ENCODE data around the gene SLIT1.

SLIT1 gene

GRCh38 chr10:97200616-97201015 lies 14.9 kb upstream of the SLIT1 start:
- no peak for DNase-seq (ENCODE audit: low spot score)

DNA sequence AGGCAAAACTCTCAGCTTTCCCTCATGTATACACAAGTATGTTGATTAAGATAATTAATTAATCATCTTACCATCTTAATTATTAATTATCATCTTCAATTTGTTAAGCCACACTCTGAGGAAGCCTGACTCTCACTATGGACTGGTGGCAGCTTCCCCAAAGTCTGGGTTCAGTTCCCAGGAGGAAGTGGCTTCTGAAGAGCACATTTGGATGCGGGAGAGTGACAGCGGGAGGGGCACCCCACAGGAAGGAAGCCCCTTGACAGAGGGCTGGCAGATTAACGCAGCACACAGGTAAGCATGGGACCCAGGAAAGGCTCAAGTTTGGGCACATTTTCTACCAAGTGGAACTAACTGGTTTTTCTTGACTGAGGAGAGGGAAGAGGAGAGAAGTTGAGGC lies 13.4 kb upstream of the SLIT1 start:
- no peak for DNase-seq (ENCODE audit: low spot score)

- no peak for DNase-seq (ENCODE audit: low spot score)
These were observed 11.3 kb upstream of the SLIT1 start for GRCh38 chr10:97197030-97197500.

DNA sequence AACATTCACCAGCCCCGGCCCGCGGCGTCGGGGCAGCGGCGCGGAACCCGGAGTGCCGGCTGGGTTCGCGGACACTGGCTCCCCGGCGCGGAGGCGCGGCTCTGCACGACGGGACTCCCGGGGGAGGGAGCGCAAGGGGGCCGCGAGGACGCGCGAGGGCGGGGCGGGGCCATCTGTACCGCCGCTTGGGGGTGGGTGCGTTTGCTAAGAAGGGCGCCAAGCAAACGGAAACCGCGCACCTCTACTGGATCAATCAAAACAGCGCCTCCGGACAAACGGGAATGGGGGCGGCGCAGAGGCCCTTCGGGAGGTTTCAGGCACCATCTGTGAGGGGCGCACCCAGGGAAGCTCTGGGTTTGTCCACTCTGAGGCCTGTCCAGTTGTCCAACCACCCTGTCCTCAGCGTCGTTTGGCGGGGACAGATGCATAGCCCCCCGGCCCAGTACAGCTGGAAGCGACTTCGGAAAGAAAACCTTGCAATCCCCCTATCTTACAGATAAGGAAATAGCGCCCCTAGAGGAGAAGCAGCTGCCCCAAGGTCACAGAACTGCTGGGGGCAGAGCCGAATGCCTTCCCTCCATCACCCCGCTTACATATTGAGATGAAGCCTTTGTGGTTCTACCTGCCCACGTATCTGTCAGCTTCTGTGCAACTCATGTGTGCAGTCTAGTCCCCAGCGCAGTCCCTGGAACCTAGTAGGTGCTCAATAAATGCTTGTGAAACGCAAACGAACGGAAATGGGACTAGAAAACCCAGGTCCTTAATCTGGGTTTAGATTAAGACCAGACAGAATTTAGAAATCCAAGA lies 10.7 kb upstream of the SLIT1 start:
- DNase-seq (ENCODE audit: low spot score) = no peak

DNA sequence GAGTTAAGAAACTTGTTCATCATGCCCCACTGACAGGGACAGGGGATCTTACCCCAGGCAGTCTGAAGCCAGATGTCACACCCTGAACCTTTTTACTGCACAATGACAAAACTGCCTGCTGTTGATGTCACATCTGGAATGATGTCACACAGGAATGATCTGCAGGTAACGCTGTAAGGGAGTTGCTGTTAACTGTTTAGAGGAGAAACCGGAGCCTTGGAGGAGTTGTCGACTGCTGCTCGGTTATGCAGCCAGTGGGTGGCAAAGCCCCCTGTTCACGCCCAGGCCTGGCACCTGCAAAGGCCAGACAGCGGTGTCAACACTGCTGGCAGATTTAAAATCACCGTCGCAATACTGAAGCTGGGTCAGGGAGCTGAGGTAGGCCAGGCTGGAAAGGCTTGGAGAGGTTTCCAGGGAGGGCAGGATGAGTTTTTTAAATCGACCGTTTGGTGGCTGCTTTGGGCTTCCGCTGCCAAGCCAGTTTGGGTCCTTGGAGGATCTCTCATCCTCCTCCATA lies 10.0 kb upstream of the SLIT1 start:
- no peak for DNase-seq (ENCODE audit: low spot score)

GRCh38 chr10:97192952-97193435 lies 7.2 kb upstream of the SLIT1 start:
- no peak for DNase-seq (ENCODE audit: low spot score)

DNA sequence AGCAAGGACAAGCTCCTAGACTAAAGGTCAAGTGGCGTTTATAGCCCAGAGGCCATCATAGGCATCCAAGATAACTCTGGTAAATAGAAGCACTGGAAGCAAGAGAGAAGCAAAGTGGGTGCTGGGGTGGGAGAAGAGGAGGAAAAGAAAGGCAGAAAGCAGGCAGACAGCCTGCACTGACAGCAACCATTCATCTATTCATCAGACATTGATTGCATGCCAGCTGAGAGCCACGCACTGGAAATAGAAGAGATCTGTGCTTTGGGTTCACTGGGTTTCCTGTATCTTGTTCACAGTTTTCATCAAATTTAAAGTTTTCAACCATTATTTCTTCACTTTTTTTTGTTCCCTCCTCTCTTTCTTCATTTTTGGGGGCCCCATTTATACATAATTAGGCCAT lies 4.7 kb upstream of the SLIT1 start:
- DNase-seq (ENCODE audit: low spot score) = no peak

GRCh38 chr10:97188261-97188711 lies 2.5 kb upstream of the SLIT1 start:
- no peak for DNase-seq (ENCODE audit: low spot score)

DNA sequence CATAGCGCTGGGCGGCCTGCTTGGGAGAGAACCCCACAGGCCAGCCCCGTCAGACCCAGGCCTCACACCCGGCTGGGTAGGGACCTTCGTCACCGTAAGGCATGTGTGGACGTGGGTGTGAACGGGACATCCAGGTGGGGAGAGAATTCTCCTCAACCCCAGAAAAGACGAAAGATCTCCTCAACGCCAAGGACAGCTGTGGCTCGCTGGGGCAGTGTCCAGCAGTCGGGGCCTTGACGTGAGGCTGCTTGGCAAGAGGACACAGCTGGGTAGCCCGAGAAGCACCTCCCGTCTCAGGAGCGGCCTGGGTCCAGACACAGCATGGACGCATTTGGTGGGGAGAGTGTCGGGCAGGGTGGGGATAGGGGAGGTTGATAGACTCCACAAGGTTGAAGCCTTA lies 1.2 kb upstream of the SLIT1 start:
- DNase-seq (ENCODE audit: low spot score) = no peak

DNA sequence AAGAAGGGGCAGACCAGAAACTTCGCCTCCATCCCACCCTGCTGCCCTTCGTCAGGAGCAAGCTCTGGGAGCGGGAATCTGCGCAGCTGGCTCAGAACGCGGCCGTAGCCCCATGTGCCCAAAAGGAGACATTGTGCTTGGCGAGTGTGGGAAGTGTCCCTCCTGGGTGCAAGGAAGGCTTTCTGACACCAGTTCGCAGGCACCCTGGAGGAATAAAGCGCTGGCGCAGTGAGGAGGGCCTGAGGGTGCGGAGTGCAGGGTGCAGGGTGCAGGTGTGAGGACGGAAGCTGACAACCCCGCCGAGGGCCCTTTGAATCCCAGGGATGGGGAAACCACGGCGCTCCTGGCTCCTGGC lies 811 bp downstream of the SLIT1 start:
- no peak for DNase-seq (ENCODE audit: low spot score)

DNA sequence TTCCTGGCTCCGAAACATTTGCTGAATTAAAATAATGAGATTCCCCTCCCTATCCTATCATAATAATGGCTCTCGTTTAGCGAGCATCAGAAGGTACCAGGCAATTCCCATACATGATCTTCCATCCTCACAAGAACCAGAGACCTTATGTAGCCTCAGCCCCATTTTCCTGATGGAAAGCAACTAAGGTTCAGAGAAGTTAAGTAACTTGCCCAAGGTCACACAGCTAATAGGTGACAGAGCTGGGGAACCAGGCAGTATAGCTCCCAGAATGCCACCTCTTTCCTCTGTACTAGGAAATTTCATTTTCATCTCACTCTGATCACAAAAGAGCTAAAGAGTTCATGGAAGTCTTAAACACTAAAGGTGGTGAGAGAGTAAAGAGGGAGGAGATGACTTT lies 2.4 kb downstream of the SLIT1 start:
- DNase-seq (ENCODE audit: low spot score) = no peak

GRCh38 chr10:97182288-97182990 lies 3.3 kb downstream of the SLIT1 start:
- DNase-seq (ENCODE audit: low spot score) = no peak

GRCh38 chr10:97180986-97181385 lies 4.8 kb downstream of the SLIT1 start:
- no peak for DNase-seq (ENCODE audit: low spot score)

DNA sequence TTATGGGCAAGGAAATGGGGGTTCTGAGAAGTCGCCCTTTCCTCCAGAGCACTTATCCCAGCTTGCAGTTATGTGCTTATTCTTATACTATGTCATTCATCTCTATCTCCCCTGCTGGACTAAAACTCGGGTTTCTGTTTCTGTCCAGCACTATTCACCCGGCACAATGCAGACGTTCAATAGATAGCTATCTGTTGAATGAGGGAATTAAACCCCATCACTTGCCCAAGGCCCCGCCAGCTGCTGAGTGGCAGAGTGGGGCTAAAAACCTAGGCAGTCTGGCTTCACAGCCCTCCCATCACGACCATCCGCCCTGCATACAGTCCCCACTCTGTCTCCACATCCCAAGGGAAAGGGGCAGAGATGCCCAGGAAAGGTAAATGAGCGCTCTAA lies 5.4 kb downstream of the SLIT1 start:
- DNase-seq (ENCODE audit: low spot score) = no peak

DNA sequence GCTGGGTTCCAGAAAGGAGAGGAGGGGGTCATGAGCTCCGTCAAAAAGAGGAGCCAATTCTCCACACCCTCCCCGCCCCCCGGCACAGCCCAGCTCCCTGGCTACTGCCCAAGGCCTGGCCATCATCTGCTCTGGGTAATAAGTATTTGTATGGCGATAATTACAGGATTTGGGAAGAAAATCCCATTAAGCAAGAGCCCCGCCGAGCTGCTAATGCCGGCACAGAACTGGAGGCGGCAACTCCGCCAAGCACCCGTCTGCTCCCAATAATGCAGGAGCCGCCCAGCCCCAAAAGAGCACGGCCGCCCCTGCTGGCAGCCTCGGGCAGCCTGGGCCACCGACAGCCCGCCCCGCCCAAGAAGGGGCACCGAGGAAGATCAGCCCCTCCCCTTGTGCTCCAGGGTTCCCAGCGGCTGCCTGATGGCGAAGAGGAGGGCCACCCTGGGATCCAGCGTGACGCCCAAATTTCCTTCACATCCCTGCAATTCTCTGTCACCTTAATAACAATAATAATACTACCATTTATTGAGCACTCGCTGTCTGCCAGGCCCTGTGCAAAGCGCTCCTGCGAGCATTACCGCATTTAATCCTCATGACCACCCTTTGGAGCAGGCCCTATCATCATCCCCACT lies 5.9 kb downstream of the SLIT1 start:
- DNase-seq (ENCODE audit: low spot score) = no peak

DNA sequence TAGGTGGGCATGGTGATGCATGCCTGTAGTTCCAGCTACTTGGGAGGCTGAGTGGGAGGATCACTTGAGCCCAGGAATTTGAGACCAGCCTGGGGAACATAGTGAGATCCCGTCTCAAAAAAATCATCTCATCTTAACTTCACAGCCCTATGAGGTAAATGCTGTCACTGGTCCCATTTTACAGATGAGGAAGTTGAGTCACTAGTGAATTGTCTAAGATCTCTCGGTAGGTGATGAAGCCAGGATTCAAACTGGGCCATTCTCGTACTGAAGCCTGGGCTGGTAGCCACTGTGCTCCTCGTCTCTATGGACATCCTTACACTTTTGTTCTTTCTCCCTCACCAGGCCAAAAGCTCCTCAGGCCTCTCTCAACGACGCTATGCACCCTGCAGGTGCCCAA lies 6.4 kb downstream of the SLIT1 start:
- DNase-seq (ENCODE audit: low spot score) = no peak

DNA sequence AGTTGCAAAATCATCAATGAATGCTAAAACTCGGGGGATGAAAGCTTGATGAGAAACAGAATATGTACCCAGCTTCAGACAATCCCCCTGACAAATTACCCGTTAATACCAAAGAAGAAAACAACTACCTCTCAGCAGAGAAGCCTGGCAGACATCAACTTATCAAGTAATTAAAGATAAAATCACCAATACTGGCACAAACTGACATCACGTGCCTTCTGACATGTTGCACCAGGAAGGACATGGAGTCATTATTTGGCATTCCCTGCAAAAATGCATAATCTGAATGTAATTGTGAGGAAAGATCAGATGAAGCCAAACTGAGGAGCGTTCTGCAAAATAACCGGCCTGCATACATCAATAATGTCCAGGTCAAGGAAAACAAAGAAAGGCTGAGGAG lies 7.7 kb downstream of the SLIT1 start:
- no peak for DNase-seq (ENCODE audit: low spot score)

- DNase-seq (ENCODE audit: low spot score) = no peak
These were observed 9.5 kb downstream of the SLIT1 start for GRCh38 chr10:97176226-97176625.

DNA sequence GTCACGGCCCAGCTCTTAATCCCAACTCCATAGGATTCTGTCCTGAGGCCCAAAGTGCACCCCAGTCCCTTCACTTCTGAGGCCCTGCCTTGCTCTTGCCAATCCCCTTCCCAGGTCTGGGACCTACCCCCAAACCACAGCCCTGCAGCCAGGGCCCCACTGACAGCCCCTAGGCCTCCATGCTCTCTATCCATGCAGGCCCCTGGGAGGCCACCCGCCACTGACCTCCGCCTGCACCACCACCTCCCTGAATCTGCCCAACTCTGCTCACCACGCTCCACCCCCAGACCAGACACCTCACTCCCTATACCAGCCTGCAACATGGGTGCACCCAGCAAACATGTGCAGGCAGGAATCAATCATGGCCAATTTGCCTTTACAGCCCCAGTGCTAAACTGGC lies 10.2 kb downstream of the SLIT1 start:
- DNase-seq (ENCODE audit: low spot score) = no peak

DNA sequence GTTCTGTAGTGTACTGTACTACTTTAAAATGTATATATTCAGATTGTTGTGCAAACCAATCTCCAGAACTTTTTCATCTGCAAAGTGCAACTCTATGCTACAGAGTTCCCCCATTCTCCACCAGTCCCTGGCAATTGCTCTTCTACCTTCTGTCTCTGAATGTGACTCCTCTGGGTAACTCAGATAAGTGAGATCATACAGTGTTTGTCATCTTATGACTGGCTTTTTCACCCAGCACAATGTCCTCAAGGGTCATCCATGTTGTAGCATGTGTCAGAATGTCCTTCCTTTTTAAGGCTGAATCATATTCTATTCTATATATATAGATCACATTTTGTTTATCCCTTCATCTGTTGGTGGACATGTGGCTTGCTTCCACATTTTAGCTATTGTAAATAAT lies 10.8 kb downstream of the SLIT1 start:
- DNase-seq (ENCODE audit: low spot score) = no peak

- no peak for DNase-seq (ENCODE audit: low spot score)
These were observed 11.4 kb downstream of the SLIT1 start for GRCh38 chr10:97174276-97174775.

DNA sequence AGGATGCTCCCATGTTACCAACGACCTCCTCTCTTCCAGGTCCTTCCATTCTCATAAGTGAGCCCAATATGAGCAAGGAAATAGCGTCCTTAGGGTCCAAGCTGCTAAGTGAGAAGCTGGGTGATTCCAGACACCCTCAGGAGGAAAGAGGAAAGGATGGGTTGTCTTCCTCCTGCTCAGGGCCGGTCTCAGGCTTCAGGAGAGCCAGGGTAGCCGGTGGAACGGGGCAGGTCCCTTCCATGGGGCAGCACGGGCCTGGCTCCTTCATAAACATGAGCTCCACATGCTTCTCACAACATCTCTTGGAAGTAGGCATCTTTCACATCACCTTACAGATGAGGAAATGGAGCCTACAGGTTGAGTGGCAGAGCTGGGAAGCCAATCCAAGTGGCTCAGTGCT lies 12.7 kb downstream of the SLIT1 start:
- no peak for DNase-seq (ENCODE audit: low spot score)

GRCh38 chr10:97171001-97171400 lies 14.8 kb downstream of the SLIT1 start:
- DNase-seq (ENCODE audit: low spot score) = no peak
